ENCODE measurements around the gene PCSK9.

DNA sequence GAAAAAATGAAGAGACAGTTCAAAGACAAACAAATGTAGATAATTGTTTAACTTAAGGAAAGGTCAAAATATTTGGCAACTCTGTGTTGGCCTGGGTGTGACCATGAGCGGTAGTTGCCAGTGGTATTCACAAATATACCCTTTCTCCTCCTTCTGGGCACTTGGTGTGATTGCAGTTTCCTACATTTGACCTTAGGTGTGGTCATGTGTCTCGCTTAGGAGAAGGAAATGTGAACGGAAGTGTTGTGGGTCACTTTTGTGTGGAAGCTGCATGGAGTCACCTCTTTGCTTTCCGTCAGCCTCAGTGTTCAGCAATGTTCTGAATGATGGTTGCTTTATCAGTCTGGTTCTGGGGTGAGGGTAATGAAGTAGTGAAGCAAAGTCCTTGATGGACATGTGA is 3.4 kb upstream of the PCSK9 start:
- TF ChIP-seq, protein P1, sequence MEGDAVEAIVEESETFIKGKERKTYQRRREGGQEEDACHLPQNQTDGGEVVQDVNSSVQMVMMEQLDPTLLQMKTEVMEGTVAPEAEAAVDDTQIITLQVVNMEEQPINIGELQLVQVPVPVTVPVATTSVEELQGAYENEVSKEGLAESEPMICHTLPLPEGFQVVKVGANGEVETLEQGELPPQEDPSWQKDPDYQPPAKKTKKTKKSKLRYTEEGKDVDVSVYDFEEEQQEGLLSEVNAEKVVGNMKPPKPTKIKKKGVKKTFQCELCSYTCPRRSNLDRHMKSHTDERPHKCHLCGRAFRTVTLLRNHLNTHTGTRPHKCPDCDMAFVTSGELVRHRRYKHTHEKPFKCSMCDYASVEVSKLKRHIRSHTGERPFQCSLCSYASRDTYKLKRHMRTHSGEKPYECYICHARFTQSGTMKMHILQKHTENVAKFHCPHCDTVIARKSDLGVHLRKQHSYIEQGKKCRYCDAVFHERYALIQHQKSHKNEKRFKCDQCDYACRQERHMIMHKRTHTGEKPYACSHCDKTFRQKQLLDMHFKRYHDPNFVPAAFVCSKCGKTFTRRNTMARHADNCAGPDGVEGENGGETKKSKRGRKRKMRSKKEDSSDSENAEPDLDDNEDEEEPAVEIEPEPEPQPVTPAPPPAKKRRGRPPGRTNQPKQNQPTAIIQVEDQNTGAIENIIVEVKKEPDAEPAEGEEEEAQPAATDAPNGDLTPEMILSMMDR (IDR thresholded peaks at IDR 0.05), result no peak
- TF ChIP-seq POLR2A (IDR thresholded peaks at IDR 0.05) (no peak), POLR2AphosphoS5 (IDR thresholded peaks at IDR 0.05) (no peak)
